C4-2B (cell line): ENCODE measurements around the gene UBXN11.

ENCODE experiments used
- ZFX ChIP-seq: fragments of 450-650 bp; IDR thresholded peaks from 2 replicates; pipeline ENCODE4 v1.6.1; 2017
- TF ChIP-seq, protein P1 (sequence below): fragments of 450-650 bp; conservative IDR thresholded peaks from 2 replicates; pipeline ENCODE4 v1.5.1; 2017; ENCODE audit warnings: mild to moderate bottlenecking

DNA sequence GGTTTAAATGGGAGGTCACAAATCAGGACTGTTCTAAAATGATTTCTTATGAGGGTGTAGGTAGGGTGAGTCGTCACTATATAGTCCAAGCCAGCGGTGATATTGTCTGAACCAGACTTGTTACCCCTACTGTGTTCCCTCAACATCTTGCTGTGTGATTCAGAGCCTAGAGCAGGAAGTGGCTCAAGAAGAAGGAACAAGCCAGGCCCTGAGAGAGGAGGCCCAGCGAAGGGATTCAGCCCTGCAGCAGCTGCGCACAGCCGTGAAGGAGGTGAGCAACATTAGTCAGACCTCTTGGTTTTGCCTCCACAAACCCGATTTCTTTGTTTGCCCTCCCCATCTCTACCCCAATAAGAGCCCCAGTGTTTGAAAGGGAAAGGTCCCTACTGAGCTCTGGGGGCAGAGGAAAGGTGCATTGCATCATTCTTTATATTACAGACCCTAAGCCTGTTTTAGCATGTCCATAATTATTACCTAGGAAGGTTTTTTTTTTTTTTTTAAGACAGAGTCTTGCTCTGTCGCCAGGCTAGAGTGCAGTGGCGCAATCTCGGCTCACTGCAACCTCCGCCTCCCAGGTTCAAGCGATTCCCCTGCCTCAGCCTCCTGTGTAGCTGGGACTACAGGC is 31.5 kb downstream of the UBXN11 start:
- TF ChIP-seq, protein P1, sequence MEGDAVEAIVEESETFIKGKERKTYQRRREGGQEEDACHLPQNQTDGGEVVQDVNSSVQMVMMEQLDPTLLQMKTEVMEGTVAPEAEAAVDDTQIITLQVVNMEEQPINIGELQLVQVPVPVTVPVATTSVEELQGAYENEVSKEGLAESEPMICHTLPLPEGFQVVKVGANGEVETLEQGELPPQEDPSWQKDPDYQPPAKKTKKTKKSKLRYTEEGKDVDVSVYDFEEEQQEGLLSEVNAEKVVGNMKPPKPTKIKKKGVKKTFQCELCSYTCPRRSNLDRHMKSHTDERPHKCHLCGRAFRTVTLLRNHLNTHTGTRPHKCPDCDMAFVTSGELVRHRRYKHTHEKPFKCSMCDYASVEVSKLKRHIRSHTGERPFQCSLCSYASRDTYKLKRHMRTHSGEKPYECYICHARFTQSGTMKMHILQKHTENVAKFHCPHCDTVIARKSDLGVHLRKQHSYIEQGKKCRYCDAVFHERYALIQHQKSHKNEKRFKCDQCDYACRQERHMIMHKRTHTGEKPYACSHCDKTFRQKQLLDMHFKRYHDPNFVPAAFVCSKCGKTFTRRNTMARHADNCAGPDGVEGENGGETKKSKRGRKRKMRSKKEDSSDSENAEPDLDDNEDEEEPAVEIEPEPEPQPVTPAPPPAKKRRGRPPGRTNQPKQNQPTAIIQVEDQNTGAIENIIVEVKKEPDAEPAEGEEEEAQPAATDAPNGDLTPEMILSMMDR = no peak
- no peak for TF ChIP-seq ZFX
